HL-60 (cell line): ENCODE data around the gene MEOX1.

Experiments used
- DNase-seq, 2 experiments: peaks; one replicate each; pipeline ENCODE4 v3.0.0-alpha.2; 2010 to 2020; ENCODE audit warnings: low read depth in 1 of 2, low spot score in 1 of 2
- H3K27ac ChIP-seq: fragments of 250-450 bp; sonication (Bioruptor Pico); replicated peaks from 2 replicates; pipeline ENCODE4 v1.5.1; 2020; ENCODE audit warnings: mild to moderate bottlenecking, moderate library complexity
- H3K27me3 ChIP-seq: fragments of 250-450 bp; sonication (Bioruptor Pico); 2 replicates; pipeline ENCODE4 v1.5.1; 2021; ENCODE audit warnings: mild to moderate bottlenecking, moderate library complexity; ENCODE audit not compliant: insufficient read depth, poor library complexity, severe bottlenecking
- H3K4me3 ChIP-seq: replicated peaks from 2 replicates; pipeline ENCODE4 v1.5.1; 2011; ENCODE audit warnings: mild to moderate bottlenecking, control low read depth, low read length; ENCODE audit not compliant: insufficient read depth
- CTCF ChIP-seq: IDR thresholded peaks from one replicate; pipeline ENCODE4 v1.5.1; 2011; ENCODE audit warnings: low read length, control low read depth, inconsistent platforms; ENCODE audit not compliant: insufficient read depth
- GABPA ChIP-seq: IDR thresholded peaks from 2 replicates; pipeline ENCODE4 v1.6.1; 2012; ENCODE audit warnings: low read depth
- POLR2AphosphoS5 ChIP-seq: IDR thresholded peaks from 2 replicates; pipeline ENCODE4 v1.6.1; 2012; ENCODE audit warnings: low read depth
- REST ChIP-seq: IDR thresholded peaks from 2 replicates; pipeline ENCODE4 v1.6.1; 2012; ENCODE audit warnings: low read depth; ENCODE audit not compliant: insufficient replicate concordance
- SPI1 ChIP-seq: IDR thresholded peaks from 2 replicates; pipeline ENCODE4 v1.6.1; 2012; ENCODE audit warnings: low read depth, mild to moderate bottlenecking, borderline replicate concordance

MEOX1 gene

GRCh38 chr17:43671031-43671692 is 9.4 kb upstream of the MEOX1 start:
- DNase-seq: no peak
- H3K27me3 ChIP-seq: no peaks in the 10 kb centered on the region
- TF ChIP-seq REST: no peak
- no peak for TF ChIP-seq POLR2AphosphoS5
- no peak for TF ChIP-seq CTCF
- no peak overlapping the region for H3K4me3 ChIP-seq
- no peak overlapping the region for H3K27ac ChIP-seq

- no peak for DNase-seq
- no peak for TF ChIP-seq POLR2AphosphoS5
Measured at GRCh38 chr17:43670645-43671030, 8.9 kb upstream of the MEOX1 start.

GRCh38 chr17:43669971-43670644 is 8.4 kb upstream of the MEOX1 start:
- TF ChIP-seq SPI1 (no peak), GABPA (no peak)
- no peak overlapping the region for H3K27ac ChIP-seq
- no peaks in the 10 kb centered on the region for H3K27me3 ChIP-seq
- DNase-seq: no peak
- no peak overlapping the region for H3K4me3 ChIP-seq

More at GRCh38 chr17:43670645-43671030, 8.9 kb upstream of the MEOX1 start:
- no peak overlapping the region for H3K4me3 ChIP-seq
- no peaks in the 10 kb centered on the region for H3K27me3 ChIP-seq
- H3K27ac ChIP-seq: no peak overlapping the region

- no peak for TF ChIP-seq REST
- TF ChIP-seq SPI1: no peak
- no peak for TF ChIP-seq POLR2AphosphoS5
- TF ChIP-seq CTCF: no peak
- TF ChIP-seq GABPA: no peak
- Histone ChIP-seq H3K4me3 (no peak overlapping the region), H3K27me3 (no peaks in the 10 kb centered on the region), H3K27ac (no peak overlapping the region)
- DNase-seq: no peak
Measured at GRCh38 chr17:43667947-43668348, 6.2 kb upstream of the MEOX1 start.

- no peak overlapping the region for H3K4me3 ChIP-seq
- no peak for TF ChIP-seq CTCF
- TF ChIP-seq GABPA: no peak
- no peak for TF ChIP-seq SPI1
- TF ChIP-seq POLR2AphosphoS5: no peak
- TF ChIP-seq REST: no peak
- DNase-seq: no peak
- H3K27me3 ChIP-seq: no peaks in the 10 kb centered on the region
- no peak overlapping the region for H3K27ac ChIP-seq
Measured at GRCh38 chr17:43667506-43667905, 5.8 kb upstream of the MEOX1 start.
